H1 (cell line): ENCODE results near the gene LRP5. TPM values are rescaled to one million over a fixed set of nuclear protein-coding genes. Genes with fewer than 3 reads are reported as not detected.

Experiments used
- CTCF ChIA-PET: fragments of 300-600 bp; sonication (Branson Sonifier 250); formaldehyde crosslinking; loops from one replicate; lab custom pipeline; 2021; ENCODE audit not compliant: partially characterized antibody; lab: Charles Lee
- POLR2A ChIA-PET: fragments of 300-600 bp; sonication (Branson Sonifier 250); formaldehyde crosslinking; loops from one replicate; lab custom pipeline; 2021; ENCODE audit warnings: inconsistent platforms; ENCODE audit not compliant: partially characterized antibody; lab: Charles Lee
- DNase-seq, 2 experiments: peaks; one replicate each; pipeline versions ENCODE4 v3.0.0 to v3.0.0-alpha.2; 2010 to 2022; ENCODE audit warnings: low spot score in 2 of 2, low read depth in 1 of 2, mixed read lengths in 1 of 2
- FAIRE-seq: peaks from 2 replicates; lab custom pipeline; 2011; peaks lifted over from hg19 to GRCh38; lab: Jason Lieb, UNC
- H2AFZ ChIP-seq: 2 replicates; pipeline ENCODE4 v1.8.1; 2012; ENCODE audit warnings: low read length, inconsistent platforms
- H2AK5ac ChIP-seq: 2 replicates; pipeline ENCODE4 v1.6.1; 2013; ENCODE audit warnings: low read depth, low read length
- H2BK120ac ChIP-seq: replicated peaks from 2 replicates; pipeline ENCODE3; 2013; ENCODE audit warnings: low read depth, low read length, inconsistent platforms
- H2BK12ac ChIP-seq: 2 replicates; pipeline ENCODE4 v1.6.1; 2013; ENCODE audit warnings: low read depth, low read length
- H2BK15ac ChIP-seq: 2 replicates; pipeline ENCODE4 v1.6.1; 2013; ENCODE audit warnings: low read length
- H2BK20ac ChIP-seq: 2 replicates; pipeline ENCODE4 v1.6.1; 2013; ENCODE audit warnings: low read length
- H2BK5ac ChIP-seq: 2 replicates; pipeline ENCODE4 v1.6.1; 2013; ENCODE audit warnings: low read depth, low read length
- H3K14ac ChIP-seq: 2 replicates; pipeline ENCODE4 v1.6.1; 2013; ENCODE audit warnings: inconsistent platforms; ENCODE audit not compliant: insufficient read length
- H3K18ac ChIP-seq: 2 replicates; pipeline ENCODE4 v1.6.1; 2013; ENCODE audit warnings: low read length; ENCODE audit errors: extremely low read depth
- H3K23ac ChIP-seq: 2 replicates; pipeline ENCODE4 v1.6.1; 2013; ENCODE audit warnings: inconsistent platforms; ENCODE audit not compliant: insufficient read length
- H3K23me2 ChIP-seq: 2 replicates; pipeline ENCODE4 v1.6.1; 2013; ENCODE audit warnings: low read depth, low read length
- H3K27ac ChIP-seq: 2 replicates; pipeline ENCODE4 v1.6.1; 2011; ENCODE audit warnings: low read depth, low read length, inconsistent platforms
- H3K27me3 ChIP-seq, 4 experiments: replicated peaks in 1 of 4; 1 replicate in 1 of 4; 2 replicates in 3 of 4; pipeline versions ENCODE4 v1.6.1 to v1.8.1; 2011 to 2013; ENCODE audit warnings: low read length in 3 of 4, mild to moderate bottlenecking in 3 of 4, inconsistent platforms in 2 of 4, mixed read lengths in 2 of 4, moderate library complexity in 1 of 4; ENCODE audit not compliant: control insufficient read depth in 3 of 4, insufficient read depth in 3 of 4; ENCODE audit errors: extremely low read depth in 1 of 4
- H3K36me3 ChIP-seq, 4 experiments: 2 replicates each; pipeline versions ENCODE4 v1.6.1 to v1.8.1; 2011 to 2013; ENCODE audit warnings: mild to moderate bottlenecking in 4 of 4, low read length in 3 of 4, moderate library complexity in 2 of 4, control low read depth in 1 of 4, inconsistent platforms in 1 of 4; ENCODE audit not compliant: insufficient read depth in 4 of 4, control insufficient read depth in 2 of 4
- H3K4ac ChIP-seq: replicated peaks from 2 replicates; pipeline ENCODE3; 2013; ENCODE audit warnings: low read length, low read depth, mixed read lengths, inconsistent platforms; ENCODE audit not compliant: insufficient read length
- H3K4me1 ChIP-seq, 4 experiments: replicated peaks in 1 of 4; 1 replicate in 1 of 4; 2 replicates in 3 of 4; pipeline versions ENCODE4 v1.6.1 to v1.8.1; 2011 to 2013; ENCODE audit warnings: low read length in 3 of 4, inconsistent platforms in 2 of 4, mixed read lengths in 1 of 4; ENCODE audit not compliant: insufficient read depth in 4 of 4, control insufficient read depth in 3 of 4
- H3K4me2 ChIP-seq, 2 experiments: 2 replicates each; pipeline versions ENCODE4 v1.6.1 to v1.8.1; 2011 to 2013; ENCODE audit warnings: low read depth in 2 of 2, low read length in 2 of 2, control low read depth in 1 of 2, inconsistent platforms in 1 of 2, mild to moderate bottlenecking in 1 of 2; ENCODE audit not compliant: insufficient read depth in 1 of 2
- H3K4me3 ChIP-seq, 4 experiments: fragments of 200-600, 300-600 bp in 1 of 4; sonication (generic), shearing (Covaris generic), sonication (Bioruptor Twin) in 1 of 4; 2 replicates each; pipeline versions ENCODE4 v1.5.1 to v1.8.1; 2011 to 2016; ENCODE audit warnings: low read length in 4 of 4, low read depth in 3 of 4, control low read depth in 2 of 4, inconsistent platforms in 2 of 4, mild to moderate bottlenecking in 2 of 4, mixed read lengths in 1 of 4, moderate library complexity in 1 of 4; ENCODE audit not compliant: insufficient read depth in 2 of 4; ENCODE audit errors: extremely low read depth in 1 of 4
- H3K56ac ChIP-seq: replicated peaks from 2 replicates; pipeline ENCODE3; 2013; ENCODE audit warnings: low read depth, mild to moderate bottlenecking, mixed read lengths, low read length, inconsistent platforms; ENCODE audit not compliant: insufficient read length
- H3K79me1 ChIP-seq: 2 replicates; pipeline ENCODE4 v1.6.1; 2013; ENCODE audit warnings: low read depth, low read length, control low read depth
- H3K79me2 ChIP-seq, 2 experiments: 2 replicates each; pipeline versions ENCODE4 v1.6.1 to v1.8.1; 2012 to 2013; ENCODE audit warnings: low read length in 2 of 2, mild to moderate bottlenecking in 2 of 2, inconsistent platforms in 1 of 2; ENCODE audit not compliant: insufficient read depth in 2 of 2, control insufficient read depth in 1 of 2
- H3K9ac ChIP-seq, 4 experiments: replicated peaks in 1 of 4; 1 replicate in 1 of 4; 2 replicates in 3 of 4; pipeline versions ENCODE4 v1.6.1 to v1.8.1; 2011 to 2013; ENCODE audit warnings: low read depth in 3 of 4, low read length in 3 of 4, control low read depth in 2 of 4, mild to moderate bottlenecking in 2 of 4, moderate library complexity in 2 of 4, inconsistent platforms in 1 of 4; ENCODE audit errors: extremely low read depth in 1 of 4
- H3K9me3 ChIP-seq, 2 experiments: 2 replicates each; pipeline versions ENCODE4 v1.6.1 to v1.8.1; 2012 to 2013; ENCODE audit warnings: mild to moderate bottlenecking in 2 of 2, moderate library complexity in 2 of 2, control low read depth in 1 of 2, inconsistent platforms in 1 of 2, low read depth in 1 of 2, low read length in 1 of 2, mixed read lengths in 1 of 2; ENCODE audit not compliant: insufficient read depth in 2 of 2
- H4K20me1 ChIP-seq, 2 experiments: replicated peaks in 1 of 2; 2 replicates each; pipeline versions ENCODE3 to v1.8.1; 2011 to 2013; ENCODE audit warnings: inconsistent platforms in 2 of 2, low read length in 2 of 2, mild to moderate bottlenecking in 1 of 2; ENCODE audit not compliant: insufficient read depth in 2 of 2, control insufficient read depth in 1 of 2
- H4K5ac ChIP-seq: 2 replicates; pipeline ENCODE4 v1.6.1; 2013; ENCODE audit warnings: low read length, low read depth, mixed read lengths, inconsistent platforms; ENCODE audit not compliant: insufficient read length
- H4K8ac ChIP-seq: 2 replicates; pipeline ENCODE4 v1.8.0; 2013; ENCODE audit warnings: mild to moderate bottlenecking, moderate library complexity, low read length, inconsistent platforms; ENCODE audit not compliant: insufficient read depth; ENCODE audit errors: extremely low read depth
- H4K91ac ChIP-seq: replicated peaks from 2 replicates; pipeline ENCODE3; 2013; ENCODE audit warnings: low read length, mixed read lengths, inconsistent platforms; ENCODE audit not compliant: insufficient read length
- CTBP2 ChIP-seq: IDR thresholded peaks from 2 replicates; pipeline ENCODE4 v1.7.0; 2011; ENCODE audit warnings: borderline replicate concordance, mild to moderate bottlenecking, moderate library complexity, mixed read lengths, low read length; ENCODE audit not compliant: insufficient read depth, insufficient read length
- KDM1A ChIP-seq: fragments of 200-600, 300-600 bp; sonication (generic); IDR thresholded peaks from 2 replicates; pipeline ENCODE4 v1.7.1; 2016; ENCODE audit warnings: mild to moderate bottlenecking, low read length, borderline replicate concordance
- NRF1 ChIP-seq: IDR thresholded peaks from 2 replicates; pipeline ENCODE4 v1.6.1; 2011; ENCODE audit warnings: mild to moderate bottlenecking, low read depth, low read length, improper control_type of control experiment
- PHF8 ChIP-seq: fragments of 200-600 bp; sonication (generic); conservative IDR thresholded peaks from 2 replicates; pipeline ENCODE4 v1.7.1; 2012; ENCODE audit warnings: low read depth, mild to moderate bottlenecking, inconsistent platforms, low read length, moderate library complexity
- POLR2A ChIP-seq, 2 experiments: IDR thresholded peaks; 1 replicate in 1 of 2; 2 replicates in 1 of 2; pipeline ENCODE4 v1.6.1; 2011; ENCODE audit warnings: low read depth in 2 of 2, low read length in 2 of 2, mild to moderate bottlenecking in 2 of 2; ENCODE audit errors: control extremely low read depth in 1 of 2
- RBBP5 ChIP-seq: IDR thresholded peaks from 2 replicates; pipeline ENCODE4 v1.7.1; 2012; ENCODE audit warnings: low read depth, mild to moderate bottlenecking, inconsistent platforms, low read length, moderate library complexity, borderline replicate concordance
- SRF ChIP-seq: IDR thresholded peaks from 2 replicates; pipeline ENCODE4 v1.6.1; 2011; ENCODE audit warnings: mild to moderate bottlenecking, low read depth, low read length, moderate library complexity
- TCF12 ChIP-seq: IDR thresholded peaks from 2 replicates; pipeline ENCODE4 v1.6.1; 2011; ENCODE audit warnings: low read depth, mild to moderate bottlenecking, low read length
- TEAD4 ChIP-seq: IDR thresholded peaks from 2 replicates; pipeline ENCODE4 v1.6.1; 2012; ENCODE audit warnings: low read depth, low read length, inconsistent platforms, mixed read lengths
- YY1 ChIP-seq: IDR thresholded peaks from 2 replicates; pipeline ENCODE4 v1.6.1; 2011; ENCODE audit warnings: low read depth, mild to moderate bottlenecking, low read length
- ZNF274 ChIP-seq: IDR thresholded peaks from 2 replicates; pipeline ENCODE4 v1.7.0; 2012; ENCODE audit warnings: low read length, borderline replicate concordance; ENCODE audit errors: extremely low read depth
- WGBS, 2 experiments: shearing (Covaris generic) in 1 of 2; methylation state at CpG; one replicate each; pipeline versions ENCODE4 v1.1.6 to v1.1.7; 2013 to 2015; ENCODE audit warnings: low lambda C conversion rate in 2 of 2, mixed read lengths in 2 of 2, inconsistent platforms in 1 of 2, low coverage in 1 of 2, missing lambda C conversion rate in 1 of 2; ENCODE audit not compliant: insufficient replicate concordance in 2 of 2, insufficient coverage in 1 of 2, insufficient read length in 1 of 2; ENCODE audit errors: extremely low coverage in 1 of 2, missing lambda C conversion rate in 1 of 2; 5-methylcytosine and 5-hydroxymethylcytosine counted together
- polyA plus RNA-seq, 7 experiments: library from polyadenylated mRNA; depleted of rRNA in 3 of 7; stranded (reverse) in 5 of 7; unstranded in 2 of 7; fragments of >200 nt in 5 of 7; fragments of 200-250 nt in 2 of 7; gene quantifications; 1 replicate in 5 of 7; 2 replicates in 1 of 7; 4 replicates in 1 of 7; pipeline versions ENCODE4 v1.2.1 to v1.2.3, GENCODE V29; 2011 to 2013; ENCODE audit warnings: missing spikeins in 2 of 7, mixed read lengths in 2 of 7
- total RNA-seq: library from RNA; stranded (reverse); fragmentation: NEBNext Ultra II Directional; extraction: Animal tissue kit (Norgen Biotek cat#: 25700); gene quantifications from 2 replicates; pipeline ENCODE4 v1.2.1, GENCODE V29; 2021
- TF ChIP-seq, protein P1 (sequence below): IDR thresholded peaks from 2 replicates; pipeline ENCODE4 v1.6.1; 2012; ENCODE audit warnings: inconsistent platforms

The LRP5 gene
- total and polyA plus RNA-seq, 2 of the 8 experiments (the other 6 are each of a cell fraction or from before 2014, with no cell fraction given): 19.0 to 38.9 TPM

DNA sequence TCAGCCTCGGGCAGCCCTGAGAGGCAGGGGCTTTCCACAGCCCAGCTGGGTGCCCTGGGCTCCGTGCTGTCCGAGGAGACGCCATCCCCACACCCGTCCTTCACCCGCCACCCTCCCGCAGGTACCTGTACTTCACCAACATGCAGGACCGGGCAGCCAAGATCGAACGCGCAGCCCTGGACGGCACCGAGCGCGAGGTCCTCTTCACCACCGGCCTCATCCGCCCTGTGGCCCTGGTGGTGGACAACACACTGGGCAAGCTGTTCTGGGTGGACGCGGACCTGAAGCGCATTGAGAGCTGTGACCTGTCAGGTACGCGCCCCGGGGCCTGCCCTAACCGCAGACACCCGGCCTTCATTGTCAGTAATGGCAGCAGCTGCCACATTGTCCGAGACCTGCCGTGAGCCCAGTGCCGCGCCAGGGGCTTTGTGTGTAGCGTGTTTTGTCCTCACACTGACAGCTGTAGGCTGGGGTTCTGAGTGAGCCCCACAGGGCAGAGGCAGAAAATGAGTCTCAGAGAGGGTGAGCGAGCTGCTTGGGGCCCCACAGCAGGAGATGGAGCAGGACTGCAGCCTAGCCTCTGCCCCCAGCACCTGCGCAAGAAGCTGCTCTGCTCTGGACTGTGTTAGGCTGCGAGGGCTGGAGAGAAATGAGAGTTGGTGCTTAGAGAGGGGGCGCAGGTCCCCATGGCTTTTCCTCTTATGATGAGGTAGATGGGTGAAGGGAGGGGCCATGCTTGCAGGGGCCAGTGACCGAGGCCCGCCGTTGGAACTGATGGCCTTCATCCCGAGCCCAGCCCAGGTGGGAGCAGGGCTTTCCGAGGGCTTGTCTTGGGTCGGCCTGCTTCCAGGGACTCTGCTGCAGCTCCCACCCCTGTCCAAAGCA lies 112.8 kb downstream of the LRP5 start:
- Histone ChIP-seq H2BK120ac (no peak overlapping the region), H4K8ac (no peak overlapping the region), H3K18ac (no peak overlapping the region), H3K4me3 (no peak overlapping the region), H3K79me1 (no peaks in the 10 kb centered on the region), H2AFZ (no peak overlapping the region), H3K23me2 (peaks cover 2% of the 10 kb centered on the region; the same call in 1 of the 2 replicates), H3K36me3 (peaks cover 6 to 26% (median 11%) of the 10 kb centered on the region in 4 experiments; a peak in 7 of 8 replicates), H3K4ac (no peak overlapping the region), H2BK20ac (no peak overlapping the region), H2BK12ac (no peak overlapping the region), H2BK15ac (no peak overlapping the region), H3K4me2 (no peak overlapping the region), H3K56ac (no peak overlapping the region), H3K14ac (no peak overlapping the region), H3K9ac (no peak overlapping the region), H4K20me1 (peaks cover 0 to 3% of the 10 kb centered on the region in 2 experiments), H2AK5ac (no peak overlapping the region), H3K4me1 (no peaks in the 10 kb centered on the region), H3K79me2 (no peaks in the 10 kb centered on the region), H3K9me3 (peaks cover 7 to 8% of the 10 kb centered on the region in 2 experiments; a peak in 3 of 4 replicates), H4K91ac (no peak overlapping the region), H3K23ac (no peak overlapping the region), H3K27ac (no peak overlapping the region), H4K5ac (no peak overlapping the region), H2BK5ac (no peak overlapping the region), H3K27me3 (no peaks in the 10 kb centered on the region)
- WGBS, 2 experiments: 96% methylated on average over 40 of the region's 40 CpGs; no CpG with 5 or more reads in 1 of the 2 experiments
- DNase-seq: no peak
- FAIRE-seq: no peak
- CTCF ChIA-PET: interaction anchor here (1.6 to 1.8 kb wide), 2 partner anchors 22 to 33 kb away, joined by 4 to 6 read pairs; no protein-coding TSS in a partner anchor
- POLR2A ChIA-PET: interaction anchor here (1.4 kb wide), 1 partner anchor 13 kb away, joined by 3 read pairs; no protein-coding TSS in a partner anchor
- TF ChIP-seq, protein P1, sequence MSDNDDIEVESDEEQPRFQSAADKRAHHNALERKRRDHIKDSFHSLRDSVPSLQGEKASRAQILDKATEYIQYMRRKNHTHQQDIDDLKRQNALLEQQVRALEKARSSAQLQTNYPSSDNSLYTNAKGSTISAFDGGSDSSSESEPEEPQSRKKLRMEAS: no peak
- TF ChIP-seq SRF (no peak), RBBP5 (no peak), ZNF274 (no peak), KDM1A (no peak), TEAD4 (no peak), NRF1 (no peak), POLR2A (IDR thresholded peaks at IDR 0.05; ENCODE audit: control extremely low read depth in 1 of 2, low read depth in 2 of 2, low read length in 2 of 2) (no peak), CTBP2 (no peak), YY1 (no peak), TCF12 (no peak), PHF8 (no peak)
